GM23248 (cell line): Measurements from ENCODE around the gene TEX9.

Experiments
- EZH2 ChIP-seq: fragments of 200-600 bp; sonication (generic); IDR thresholded peaks from 2 replicates; pipeline ENCODE4 v1.6.1; 2018; ENCODE audit warnings: antibody characterized with exemption, mild to moderate bottlenecking; ENCODE audit not compliant: insufficient read depth, poor library complexity, severe bottlenecking
- EZH2phosphoT487 ChIP-seq: fragments of 200-600 bp; sonication (generic); IDR thresholded peaks from 2 replicates; pipeline ENCODE4 v1.6.1; 2018; ENCODE audit warnings: antibody characterized with exemption, moderate library complexity, mild to moderate bottlenecking, low read depth; ENCODE audit not compliant: insufficient read depth

DNA sequence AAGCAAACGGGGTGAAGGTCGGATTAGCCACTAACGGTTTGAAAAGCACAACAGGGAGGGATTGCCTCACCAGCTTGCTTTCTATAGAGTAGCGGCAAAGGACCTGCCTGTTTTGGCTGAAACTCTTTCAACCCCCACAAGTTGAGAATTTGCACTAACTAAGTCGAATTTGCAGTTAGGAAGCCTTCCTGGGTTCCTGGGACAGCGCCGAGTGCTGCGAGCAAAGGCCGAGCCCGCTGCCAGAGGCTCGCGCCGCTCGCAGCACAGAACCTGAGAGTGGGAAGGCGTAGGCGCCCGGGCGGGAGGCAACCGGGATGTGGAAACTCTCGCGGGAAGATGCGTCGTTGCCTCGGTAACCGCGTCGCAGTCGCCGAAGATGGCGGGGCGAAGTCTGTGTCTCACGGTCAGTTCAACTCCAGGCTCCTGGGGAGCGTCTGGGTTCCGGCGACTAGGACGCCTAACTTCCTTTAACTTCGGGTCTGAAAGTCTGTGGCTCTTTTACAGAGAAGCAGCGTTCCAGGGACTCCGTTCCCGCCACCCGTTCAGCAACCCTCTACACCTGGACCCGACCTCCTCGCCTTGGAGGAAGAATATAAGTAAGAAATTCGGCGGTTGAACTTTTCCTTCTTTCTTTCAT lies at the start of gene TEX9:
- TF ChIP-seq EZH2 (no peak), EZH2phosphoT487 (no peak)
